Retinal pigment epithelial cell (primary cell): Measurements from ENCODE around the gene KLHL29.

ENCODE experiments used
- DNase-seq: peaks from one replicate; pipeline ENCODE4 v3.0.0-alpha.2; 2010; ENCODE audit warnings: low read depth
- H3K4me3 ChIP-seq: 2 replicates; pipeline ENCODE4 v1.5.1; 2011; ENCODE audit warnings: mild to moderate bottlenecking, low read length, control low read depth, moderate library complexity
- CTCF ChIP-seq: conservative IDR thresholded peaks from 2 replicates; pipeline ENCODE4 v1.5.1; 2011; ENCODE audit warnings: low read depth, low read length, control low read depth, inconsistent platforms

The KLHL29 gene

GRCh38 chr2:23684395-23685176, 299.6 kb downstream of the KLHL29 start:
- H3K4me3 ChIP-seq = no peak overlapping the region
- DNase-seq = no peak
- TF ChIP-seq CTCF = no peak

GRCh38 chr2:23685181-23685580, 300.2 kb downstream of the KLHL29 start:
- H3K4me3 ChIP-seq = no peak overlapping the region
- no peak for TF ChIP-seq CTCF
- DNase-seq = no peak

GRCh38 chr2:23685706-23686105, 300.7 kb downstream of the KLHL29 start:
- TF ChIP-seq CTCF = no peak
- H3K4me3 ChIP-seq = no peak overlapping the region
- no peak for DNase-seq

GRCh38 chr2:23686405-23687029, 301.5 kb downstream of the KLHL29 start:
- H3K4me3 ChIP-seq = no peak overlapping the region
- no peak for TF ChIP-seq CTCF
- DNase-seq = no peak

- TF ChIP-seq CTCF = no peak
- no peak for DNase-seq
These were observed 302.2 kb downstream of the KLHL29 start for GRCh38 chr2:23687214-23687613.

GRCh38 chr2:23687713-23688112, 302.7 kb downstream of the KLHL29 start:
- DNase-seq = no peak
- no peak overlapping the region for H3K4me3 ChIP-seq
- TF ChIP-seq CTCF = no peak

More at GRCh38 chr2:23687214-23687613, 302.2 kb downstream of the KLHL29 start:
- no peak overlapping the region for H3K4me3 ChIP-seq

GRCh38 chr2:23688486-23689130, 303.6 kb downstream of the KLHL29 start:
- no peak for DNase-seq
- TF ChIP-seq CTCF = no peak
- H3K4me3 ChIP-seq = no peak overlapping the region
